Measurements from ENCODE around the gene ADAMTS2.

ADAMTS2 gene

GRCh38 chr5:179378441-179379271, 33.4 kb upstream of the ADAMTS2 start:
- Histone ChIP-seq H3K27me3 (ENCODE audit: control insufficient read depth, insufficient read depth, low read length) (no peaks in the 10 kb centered on the region), H3K36me3 (ENCODE audit: control insufficient read depth, insufficient read depth, low read length) (no peaks in the 10 kb centered on the region), H3K79me2 (no peaks in the 10 kb centered on the region), H3K4me3 (ENCODE audit: low read depth, low read length) (no peak overlapping the region), H2AFZ (no peak overlapping the region), H3K9me3 (ENCODE audit: control insufficient read depth, low read length) (no peaks in the 10 kb centered on the region), H3K4me1 (no peaks in the 10 kb centered on the region), H3K9ac (no peak overlapping the region), H3K4me2 (ENCODE audit: low read length) (no peak overlapping the region), H3K27ac (no peak overlapping the region)
- TF ChIP-seq, protein P1, sequence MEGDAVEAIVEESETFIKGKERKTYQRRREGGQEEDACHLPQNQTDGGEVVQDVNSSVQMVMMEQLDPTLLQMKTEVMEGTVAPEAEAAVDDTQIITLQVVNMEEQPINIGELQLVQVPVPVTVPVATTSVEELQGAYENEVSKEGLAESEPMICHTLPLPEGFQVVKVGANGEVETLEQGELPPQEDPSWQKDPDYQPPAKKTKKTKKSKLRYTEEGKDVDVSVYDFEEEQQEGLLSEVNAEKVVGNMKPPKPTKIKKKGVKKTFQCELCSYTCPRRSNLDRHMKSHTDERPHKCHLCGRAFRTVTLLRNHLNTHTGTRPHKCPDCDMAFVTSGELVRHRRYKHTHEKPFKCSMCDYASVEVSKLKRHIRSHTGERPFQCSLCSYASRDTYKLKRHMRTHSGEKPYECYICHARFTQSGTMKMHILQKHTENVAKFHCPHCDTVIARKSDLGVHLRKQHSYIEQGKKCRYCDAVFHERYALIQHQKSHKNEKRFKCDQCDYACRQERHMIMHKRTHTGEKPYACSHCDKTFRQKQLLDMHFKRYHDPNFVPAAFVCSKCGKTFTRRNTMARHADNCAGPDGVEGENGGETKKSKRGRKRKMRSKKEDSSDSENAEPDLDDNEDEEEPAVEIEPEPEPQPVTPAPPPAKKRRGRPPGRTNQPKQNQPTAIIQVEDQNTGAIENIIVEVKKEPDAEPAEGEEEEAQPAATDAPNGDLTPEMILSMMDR (IDR thresholded peaks at IDR 0.05), result no peak

GRCh38 chr5:179378116-179378440, 32.8 kb upstream of the ADAMTS2 start:
- no peaks in the 10 kb centered on the region for H3K27me3 ChIP-seq (ENCODE audit: control insufficient read depth, insufficient read depth, low read length)
- no peaks in the 10 kb centered on the region for H3K79me2 ChIP-seq
- no peak overlapping the region for H3K9ac ChIP-seq
- H3K36me3 ChIP-seq (ENCODE audit: control insufficient read depth, insufficient read depth, low read length), result no peaks in the 10 kb centered on the region
- H3K4me1 ChIP-seq, result no peaks in the 10 kb centered on the region
- H3K4me3 ChIP-seq (ENCODE audit: low read depth, low read length), result no peak overlapping the region
- no peak overlapping the region for H2AFZ ChIP-seq
- H3K27ac ChIP-seq, result no peak overlapping the region
- TF ChIP-seq, protein P1 (IDR thresholded peaks at IDR 0.05), result no peak
- no peak overlapping the region for H3K4me2 ChIP-seq (ENCODE audit: low read length)
- no peaks in the 10 kb centered on the region for H3K9me3 ChIP-seq (ENCODE audit: control insufficient read depth, low read length)

- Histone ChIP-seq H3K9me3 (ENCODE audit: control insufficient read depth, low read length) (no peaks in the 10 kb centered on the region), H3K4me3 (ENCODE audit: low read depth, low read length) (no peak overlapping the region), H3K79me2 (no peaks in the 10 kb centered on the region), H3K36me3 (ENCODE audit: control insufficient read depth, insufficient read depth, low read length) (no peaks in the 10 kb centered on the region), H2AFZ (no peak overlapping the region), H3K27ac (no peak overlapping the region), H3K9ac (no peak overlapping the region), H3K4me2 (ENCODE audit: low read length) (no peak overlapping the region), H3K4me1 (no peaks in the 10 kb centered on the region), H3K27me3 (ENCODE audit: control insufficient read depth, insufficient read depth, low read length) (no peaks in the 10 kb centered on the region)
- TF ChIP-seq, protein P1 (IDR thresholded peaks at IDR 0.05), result no peak
These were observed 32.3 kb upstream of the ADAMTS2 start for GRCh38 chr5:179377421-179378115.

- Histone ChIP-seq H3K27ac (no peak overlapping the region), H3K4me1 (no peaks in the 10 kb centered on the region), H3K9ac (no peak overlapping the region), H3K27me3 (ENCODE audit: control insufficient read depth, insufficient read depth, low read length) (no peaks in the 10 kb centered on the region), H3K4me3 (ENCODE audit: low read depth, low read length) (no peak overlapping the region), H3K9me3 (ENCODE audit: control insufficient read depth, low read length) (no peaks in the 10 kb centered on the region), H2AFZ (no peak overlapping the region), H3K36me3 (ENCODE audit: control insufficient read depth, insufficient read depth, low read length) (no peaks in the 10 kb centered on the region), H3K79me2 (no peaks in the 10 kb centered on the region), H3K4me2 (ENCODE audit: low read length) (no peak overlapping the region)
- TF ChIP-seq, protein P1 (IDR thresholded peaks at IDR 0.05), result no peak
These were observed 31.6 kb upstream of the ADAMTS2 start for GRCh38 chr5:179376701-179377420.
